MM.1S (cell line): ENCODE results near the gene SWT1.

Source experiments
- EZH2 ChIP-seq: fragments of 300-600 bp; sonication (generic); optimal IDR thresholded peaks from 2 replicates; pipeline ENCODE3; 2017; ENCODE audit warnings: low read depth, mild to moderate bottlenecking, antibody characterized with exemption, low read length, mixed read lengths
- EZH2phosphoT487 ChIP-seq: fragments of 300-600 bp; sonication (generic); IDR thresholded peaks from 2 replicates; pipeline ENCODE4 v1.6.1; 2018; ENCODE audit warnings: antibody characterized with exemption, low read length
- TF ChIP-seq, protein P1 (sequence below): fragments of 300-600 bp; sonication (generic); IDR thresholded peaks from 2 replicates; pipeline ENCODE4 v1.5.1; 2016; ENCODE audit warnings: antibody characterized with exemption, low read length, mixed read lengths

DNA sequence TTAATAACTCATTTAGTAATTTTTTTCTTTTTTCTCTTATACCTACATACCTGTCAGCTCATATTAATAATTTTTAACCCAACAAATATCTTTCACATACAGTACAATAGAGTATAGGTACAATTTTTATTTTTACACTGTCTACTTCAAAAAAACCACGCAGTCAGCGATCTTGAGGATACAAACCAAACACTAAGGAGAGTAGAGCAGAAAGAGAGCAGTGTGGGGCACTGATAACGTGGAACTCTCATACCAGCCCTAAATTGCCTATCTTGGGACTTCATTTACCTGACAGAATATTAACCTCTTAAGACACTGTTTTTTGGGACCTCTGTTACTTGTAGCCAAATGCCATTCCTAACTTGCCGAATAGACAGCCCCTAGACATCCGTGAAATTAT, 5.8 kb upstream of the SWT1 start:
- TF ChIP-seq EZH2phosphoT487 (no peak), EZH2 (no peak)
- TF ChIP-seq, protein P1, sequence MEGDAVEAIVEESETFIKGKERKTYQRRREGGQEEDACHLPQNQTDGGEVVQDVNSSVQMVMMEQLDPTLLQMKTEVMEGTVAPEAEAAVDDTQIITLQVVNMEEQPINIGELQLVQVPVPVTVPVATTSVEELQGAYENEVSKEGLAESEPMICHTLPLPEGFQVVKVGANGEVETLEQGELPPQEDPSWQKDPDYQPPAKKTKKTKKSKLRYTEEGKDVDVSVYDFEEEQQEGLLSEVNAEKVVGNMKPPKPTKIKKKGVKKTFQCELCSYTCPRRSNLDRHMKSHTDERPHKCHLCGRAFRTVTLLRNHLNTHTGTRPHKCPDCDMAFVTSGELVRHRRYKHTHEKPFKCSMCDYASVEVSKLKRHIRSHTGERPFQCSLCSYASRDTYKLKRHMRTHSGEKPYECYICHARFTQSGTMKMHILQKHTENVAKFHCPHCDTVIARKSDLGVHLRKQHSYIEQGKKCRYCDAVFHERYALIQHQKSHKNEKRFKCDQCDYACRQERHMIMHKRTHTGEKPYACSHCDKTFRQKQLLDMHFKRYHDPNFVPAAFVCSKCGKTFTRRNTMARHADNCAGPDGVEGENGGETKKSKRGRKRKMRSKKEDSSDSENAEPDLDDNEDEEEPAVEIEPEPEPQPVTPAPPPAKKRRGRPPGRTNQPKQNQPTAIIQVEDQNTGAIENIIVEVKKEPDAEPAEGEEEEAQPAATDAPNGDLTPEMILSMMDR, result no peak
